ENCODE results near the gene NF1. TPM values are rescaled to one million over a fixed set of nuclear protein-coding genes. Genes with fewer than 3 reads are reported as not detected.

Gene NF1
- total RNA-seq, 6 experiments from 2014 or later: 45.0 to 62.6 (median 54.0) TPM

- no peaks in the 10 kb centered on the region for H3K36me3 Mint-ChIP-seq (ENCODE audit: low read depth)
- H3K9me3 Mint-ChIP-seq: no peaks in the 10 kb centered on the region
- no peak overlapping the region for H3K4me3 Mint-ChIP-seq
- H3K27ac Mint-ChIP-seq: no peak overlapping the region
- H3K27me3 Mint-ChIP-seq (ENCODE audit: insufficient read depth): peaks cover 30% of the 10 kb centered on the region
- TF ChIP-seq, protein P1, sequence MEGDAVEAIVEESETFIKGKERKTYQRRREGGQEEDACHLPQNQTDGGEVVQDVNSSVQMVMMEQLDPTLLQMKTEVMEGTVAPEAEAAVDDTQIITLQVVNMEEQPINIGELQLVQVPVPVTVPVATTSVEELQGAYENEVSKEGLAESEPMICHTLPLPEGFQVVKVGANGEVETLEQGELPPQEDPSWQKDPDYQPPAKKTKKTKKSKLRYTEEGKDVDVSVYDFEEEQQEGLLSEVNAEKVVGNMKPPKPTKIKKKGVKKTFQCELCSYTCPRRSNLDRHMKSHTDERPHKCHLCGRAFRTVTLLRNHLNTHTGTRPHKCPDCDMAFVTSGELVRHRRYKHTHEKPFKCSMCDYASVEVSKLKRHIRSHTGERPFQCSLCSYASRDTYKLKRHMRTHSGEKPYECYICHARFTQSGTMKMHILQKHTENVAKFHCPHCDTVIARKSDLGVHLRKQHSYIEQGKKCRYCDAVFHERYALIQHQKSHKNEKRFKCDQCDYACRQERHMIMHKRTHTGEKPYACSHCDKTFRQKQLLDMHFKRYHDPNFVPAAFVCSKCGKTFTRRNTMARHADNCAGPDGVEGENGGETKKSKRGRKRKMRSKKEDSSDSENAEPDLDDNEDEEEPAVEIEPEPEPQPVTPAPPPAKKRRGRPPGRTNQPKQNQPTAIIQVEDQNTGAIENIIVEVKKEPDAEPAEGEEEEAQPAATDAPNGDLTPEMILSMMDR (IDR thresholded peaks at IDR 0.05): no peak
- H3K4me1 Mint-ChIP-seq (ENCODE audit: low read depth): peaks cover 16% of the 10 kb centered on the region
- no peak for DNase-seq
These were observed 320.3 kb downstream of the NF1 start for GRCh38 chr17:31415004-31415454.

GRCh38 chr17:31415640-31416502 is 321.1 kb downstream of the NF1 start:
- Mint-ChIP-seq H3K4me3 (no peak overlapping the region), H3K27me3 (ENCODE audit: insufficient read depth) (peaks cover 32% of the 10 kb centered on the region), H3K27ac (no peak overlapping the region), H3K4me1 (ENCODE audit: low read depth) (peaks cover 16% of the 10 kb centered on the region), H3K9me3 (no peaks in the 10 kb centered on the region), H3K36me3 (ENCODE audit: low read depth) (no peaks in the 10 kb centered on the region)
- no peak for DNase-seq
- TF ChIP-seq, protein P1 (IDR thresholded peaks at IDR 0.05): no peak

GRCh38 chr17:31416503-31416923 is 321.7 kb downstream of the NF1 start:
- Mint-ChIP-seq H3K27ac (no peak overlapping the region), H3K9me3 (no peaks in the 10 kb centered on the region), H3K4me3 (no peak overlapping the region), H3K36me3 (ENCODE audit: low read depth) (no peaks in the 10 kb centered on the region), H3K27me3 (ENCODE audit: insufficient read depth) (peaks cover 32% of the 10 kb centered on the region), H3K4me1 (ENCODE audit: low read depth) (peaks cover 16% of the 10 kb centered on the region)
- TF ChIP-seq, protein P1 (IDR thresholded peaks at IDR 0.05): no peak
- DNase-seq: no peak

GRCh38 chr17:31417051-31417792 is 322.4 kb downstream of the NF1 start:
- no peak overlapping the region for H3K27ac Mint-ChIP-seq

DNA sequence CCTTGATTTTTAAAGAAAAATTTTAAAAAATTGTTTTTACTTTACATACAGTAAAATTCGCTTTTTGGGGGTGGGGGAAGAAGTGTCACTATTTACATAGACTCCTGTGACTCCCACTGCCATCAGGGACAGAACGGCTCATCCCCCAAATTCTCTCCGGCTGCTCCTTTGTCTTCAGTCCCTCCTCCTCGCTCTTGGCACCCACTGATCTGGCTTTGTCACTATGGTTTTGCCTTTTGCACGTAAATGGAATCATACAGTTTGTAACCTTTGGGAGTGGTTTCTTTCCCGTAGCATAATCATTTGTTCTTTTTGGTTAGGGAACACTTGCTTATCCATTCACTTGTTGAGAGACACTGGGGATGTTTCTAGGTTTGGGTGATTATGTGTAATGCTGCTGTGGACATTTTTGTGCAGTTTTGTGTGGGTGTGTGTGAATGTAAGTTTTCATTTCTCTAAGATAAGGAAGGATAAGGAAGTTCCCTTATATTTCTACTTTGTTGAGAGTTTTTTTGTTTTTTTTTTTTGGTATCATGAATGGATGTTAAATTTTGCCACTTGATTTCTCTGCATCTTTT is 324.1 kb downstream of the NF1 start:
- DNase-seq: no peak
- peaks cover 6% of the 10 kb centered on the region for H3K4me1 Mint-ChIP-seq (ENCODE audit: low read depth)
- TF ChIP-seq, protein P1 (IDR thresholded peaks at IDR 0.05): no peak
- no peaks in the 10 kb centered on the region for H3K36me3 Mint-ChIP-seq (ENCODE audit: low read depth)
- H3K4me3 Mint-ChIP-seq: no peak overlapping the region
- no peaks in the 10 kb centered on the region; the same call in 1 of the 2 replicates for H3K9me3 Mint-ChIP-seq
- H3K27me3 Mint-ChIP-seq (ENCODE audit: insufficient read depth): peaks cover 33% of the 10 kb centered on the region
- no peak overlapping the region for H3K27ac Mint-ChIP-seq

More at GRCh38 chr17:31417051-31417792, 322.4 kb downstream of the NF1 start:
- no peak overlapping the region for H3K4me3 Mint-ChIP-seq
- H3K27me3 Mint-ChIP-seq (ENCODE audit: insufficient read depth): peaks cover 30% of the 10 kb centered on the region
- no peaks in the 10 kb centered on the region for H3K36me3 Mint-ChIP-seq (ENCODE audit: low read depth)
- peaks cover 16% of the 10 kb centered on the region for H3K4me1 Mint-ChIP-seq (ENCODE audit: low read depth)
- TF ChIP-seq, protein P1 (IDR thresholded peaks at IDR 0.05): no peak
- no peaks in the 10 kb centered on the region for H3K9me3 Mint-ChIP-seq
- no peak for DNase-seq
